ENCODE results near the gene VSTM4.

VSTM4 gene

DNA sequence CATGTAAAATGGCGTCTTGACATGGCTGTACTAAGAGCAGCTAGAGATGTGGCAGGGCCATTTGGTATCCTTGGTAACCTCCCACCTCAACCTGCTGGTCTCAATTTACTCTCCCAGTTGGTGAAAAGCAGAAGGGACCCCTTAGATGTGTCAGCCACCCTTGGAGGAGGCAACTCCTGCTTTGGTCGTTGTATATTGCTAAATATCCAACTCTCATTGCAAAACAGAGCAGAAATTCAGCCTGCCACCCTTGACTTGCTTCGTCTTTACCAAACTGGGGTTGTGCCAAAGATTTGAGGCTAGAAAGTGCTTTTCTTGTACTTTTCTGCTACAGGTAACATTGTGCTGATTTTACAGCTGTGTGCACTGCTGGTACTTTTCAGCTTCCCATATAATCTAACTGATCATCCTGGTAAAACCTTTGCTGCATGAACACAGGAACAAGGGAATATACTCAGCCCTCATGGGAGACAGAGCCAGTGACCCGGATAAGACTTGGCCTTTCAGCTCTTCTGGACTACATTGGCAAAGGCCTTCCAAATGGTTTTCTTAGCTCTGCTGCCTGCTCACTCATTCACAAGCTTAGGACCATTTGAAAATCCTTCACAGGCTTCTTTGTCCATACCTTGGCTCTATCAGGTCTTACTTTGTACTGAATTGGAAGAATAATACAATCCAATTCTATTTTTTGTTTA, 2.2 kb upstream of the VSTM4 start:
- DNase-seq (ENCODE audit: low read depth in 4 of 4, low spot score in 1 of 4), result no peak

DNA sequence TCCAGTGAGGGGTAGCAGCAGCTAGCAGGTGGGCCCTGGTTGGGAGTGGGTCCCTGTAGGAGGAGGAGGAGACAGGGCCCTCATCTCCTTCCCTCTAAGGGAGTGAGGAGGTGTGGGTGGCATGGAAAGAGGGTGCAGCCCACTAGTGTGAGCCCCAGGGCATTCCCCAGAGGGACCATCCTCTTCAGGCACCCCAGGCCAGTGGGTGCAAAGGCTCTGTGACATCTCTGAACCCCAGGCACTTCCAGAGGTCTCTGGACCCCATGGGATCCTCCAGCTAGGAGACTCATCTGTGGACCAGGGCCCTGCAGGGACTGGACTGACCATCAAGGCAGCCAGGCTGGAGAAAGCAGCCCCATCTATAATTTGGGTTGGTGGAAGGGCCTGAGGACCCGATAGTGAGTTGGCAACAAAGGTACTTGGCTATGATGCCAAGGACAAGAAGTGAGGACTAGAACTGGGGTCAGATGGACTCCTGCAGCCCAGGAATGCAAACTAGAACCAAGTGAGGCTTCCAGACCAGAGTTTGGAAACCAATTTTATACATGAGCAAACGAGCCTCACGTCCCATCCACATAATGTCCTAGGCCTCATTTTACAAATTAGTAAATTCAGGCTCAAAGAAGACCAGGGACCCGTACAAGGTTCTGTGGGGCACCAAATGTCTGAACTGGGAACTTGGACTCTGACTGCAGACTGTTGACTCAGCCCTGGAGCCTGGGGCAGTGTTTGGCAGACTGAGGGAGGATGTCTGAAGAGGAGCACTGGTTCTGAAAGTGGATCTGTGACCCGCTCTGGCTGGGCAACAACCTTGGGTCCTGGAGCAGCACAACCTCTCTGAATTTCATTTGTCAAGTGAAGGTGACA, 1.4 kb upstream of the VSTM4 start:
- no peak for DNase-seq (ENCODE audit: low read depth in 4 of 4, low spot score in 1 of 4)

DNA sequence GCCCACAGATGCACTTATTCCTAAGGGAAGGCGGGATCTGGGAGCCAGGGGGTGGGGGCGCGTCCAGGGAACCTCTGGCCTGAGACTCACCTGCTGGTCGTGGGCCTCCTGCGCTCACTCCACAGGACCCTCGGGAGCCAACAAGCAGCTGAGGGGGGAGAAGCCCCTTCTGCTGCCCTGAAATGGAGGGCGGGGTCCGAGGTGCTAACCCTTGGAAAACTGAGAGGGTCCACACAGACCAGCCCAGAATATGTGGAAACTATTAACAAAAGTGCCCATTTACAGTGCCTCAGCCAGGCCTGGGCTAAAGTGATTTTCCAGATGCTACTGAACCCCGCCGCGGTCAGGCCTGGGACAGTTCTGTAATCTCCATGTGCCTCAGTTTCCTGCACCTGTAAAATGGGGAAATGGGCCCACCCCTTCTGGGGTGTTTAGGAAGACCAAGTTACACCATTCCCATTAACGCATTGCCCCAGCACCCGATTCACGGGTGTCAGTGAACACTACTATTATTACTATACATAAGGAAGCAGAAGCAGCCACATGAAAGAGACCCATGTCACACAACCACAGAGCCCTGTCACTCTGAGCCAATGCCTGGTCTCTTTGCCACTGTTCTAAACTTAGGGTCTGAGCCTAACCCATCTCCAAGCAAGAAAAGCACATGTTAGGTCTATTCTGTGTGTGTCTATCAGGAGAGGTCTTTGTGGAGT, 630 bp upstream of the VSTM4 start:
- DNase-seq (ENCODE audit: low read depth in 4 of 4, low spot score in 1 of 4), result no peak

DNA sequence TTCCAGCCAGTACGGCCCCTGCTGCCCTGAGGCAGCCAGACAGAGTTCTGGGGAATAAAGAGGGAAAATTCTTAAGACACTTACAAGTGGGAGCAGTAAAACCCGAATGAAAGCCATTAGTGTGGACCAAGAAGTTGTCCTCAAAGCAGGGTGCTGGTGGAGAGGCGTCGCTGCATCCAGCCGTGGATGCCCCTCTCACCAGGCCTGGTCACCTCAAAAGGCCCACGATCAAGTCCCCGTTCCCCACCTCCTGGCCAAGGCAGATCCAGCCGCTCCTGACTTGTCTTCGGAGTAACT, 656 bp downstream of the VSTM4 start:
- DNase-seq (ENCODE audit: low read depth in 4 of 4, low spot score in 1 of 4), result no peak

DNA sequence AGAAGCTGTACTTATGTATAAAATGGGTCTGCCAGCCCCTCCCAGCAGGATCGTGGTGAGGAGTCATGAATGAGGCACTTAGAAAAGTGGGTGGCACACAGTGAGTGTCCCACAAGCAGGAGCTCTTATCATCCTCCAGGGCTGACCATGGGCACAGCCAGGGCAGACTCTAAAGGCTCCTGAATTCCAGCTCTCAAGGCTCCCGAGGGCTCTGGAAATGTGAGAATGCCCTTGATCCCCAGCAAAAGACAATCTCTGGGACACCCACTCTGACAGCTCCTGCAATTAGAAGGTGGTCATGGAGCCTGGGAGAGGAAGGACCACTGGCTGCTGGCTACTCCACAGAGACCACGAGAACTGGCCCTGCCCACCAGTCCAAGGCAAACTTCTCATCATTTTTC, 1.6 kb downstream of the VSTM4 start:
- DNase-seq (ENCODE audit: low read depth in 4 of 4, low spot score in 1 of 4), result no peak

DNA sequence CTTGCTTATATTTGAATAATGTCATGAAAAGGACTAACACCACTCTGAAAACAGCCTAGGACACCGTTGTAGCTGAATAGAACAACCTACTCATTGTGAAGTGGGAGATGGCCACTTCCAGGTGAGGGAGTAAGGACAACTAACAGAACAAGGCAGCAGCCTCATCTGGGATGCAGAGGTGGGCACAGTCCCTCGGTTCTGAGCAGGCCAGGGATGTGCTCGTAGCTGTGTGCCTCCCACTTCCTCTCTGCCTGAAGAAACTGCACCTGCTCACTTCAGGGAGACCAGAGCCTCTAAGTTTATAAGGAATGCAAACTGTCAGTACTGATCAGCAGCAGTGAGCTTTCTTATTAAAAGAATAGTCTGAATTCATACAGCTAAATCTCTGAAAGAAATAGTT, 2.5 kb downstream of the VSTM4 start:
- DNase-seq (ENCODE audit: low read depth in 4 of 4, low spot score in 1 of 4), result no peak

DNA sequence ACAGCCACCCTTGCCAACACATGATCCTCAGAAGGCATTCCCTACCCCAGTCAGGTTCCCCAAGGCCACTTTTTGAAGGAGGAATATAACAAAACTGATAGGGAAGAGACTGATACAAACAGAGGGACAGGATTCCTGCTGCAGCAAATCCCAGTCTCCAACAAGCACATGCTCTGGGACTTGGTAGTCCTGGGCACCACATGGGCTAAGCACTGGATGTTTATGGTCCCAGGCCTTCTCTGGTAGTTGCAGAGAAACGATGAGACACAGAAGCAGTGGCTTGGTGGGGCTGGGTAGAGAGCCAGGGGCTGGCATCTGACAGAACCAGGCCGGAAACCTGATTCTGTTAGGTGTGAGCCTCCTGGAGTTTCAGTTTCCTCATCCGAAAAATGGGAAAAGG, 3.2 kb downstream of the VSTM4 start:
- DNase-seq (ENCODE audit: low read depth in 4 of 4, low spot score in 1 of 4), result no peak

DNA sequence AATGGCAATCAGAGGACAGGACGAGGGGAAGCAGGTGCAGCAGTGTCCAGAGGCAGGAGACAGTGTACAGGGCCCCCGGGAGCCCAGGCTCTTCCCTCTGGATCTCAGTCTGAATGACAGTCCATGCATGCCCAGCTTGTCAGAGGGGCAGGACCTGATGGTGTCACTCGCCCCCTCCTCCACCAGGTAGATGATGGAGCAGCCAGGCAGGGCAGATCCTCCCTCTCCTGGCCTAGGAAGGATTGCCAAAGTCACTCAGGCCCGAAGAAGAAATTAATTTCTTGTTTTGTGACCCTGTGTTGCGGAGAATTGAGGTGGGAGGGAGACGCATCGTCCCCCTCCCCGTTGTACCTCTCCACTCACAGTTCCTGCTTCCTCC, 4.0 kb downstream of the VSTM4 start:
- DNase-seq (ENCODE audit: low read depth in 4 of 4, low spot score in 1 of 4), result no peak

DNA sequence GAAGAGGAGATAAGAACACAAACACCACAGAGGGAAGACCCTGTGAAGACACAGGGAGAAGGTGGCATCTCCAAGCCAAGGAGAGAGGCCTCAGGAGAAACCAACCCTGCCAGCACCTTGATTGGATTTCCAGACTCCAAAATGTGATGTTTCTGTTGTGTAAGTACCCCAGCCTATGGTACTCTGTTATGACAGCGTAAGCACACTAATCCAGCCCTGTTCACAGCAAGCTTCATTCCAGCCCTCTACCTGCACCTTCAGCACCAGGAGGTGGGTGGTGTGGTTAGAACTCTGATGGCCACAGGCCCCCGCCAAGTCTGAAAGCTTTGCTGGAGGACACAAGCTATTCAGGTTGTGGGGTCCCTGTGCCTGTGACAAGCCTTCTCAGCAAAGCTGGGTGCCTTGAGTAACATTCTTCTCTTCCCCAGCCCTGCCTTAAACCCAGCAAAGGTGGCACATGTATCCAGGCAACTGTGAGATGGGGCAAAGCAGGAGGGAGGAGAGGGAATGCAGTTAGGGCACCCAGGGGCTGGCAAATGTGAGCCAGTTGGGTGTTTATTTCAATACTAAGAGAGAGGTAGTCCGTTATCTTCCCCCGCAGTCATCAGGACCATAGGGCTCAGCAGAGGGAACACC, 4.5 kb downstream of the VSTM4 start:
- no peak for DNase-seq (ENCODE audit: low read depth in 4 of 4, low spot score in 1 of 4)

DNA sequence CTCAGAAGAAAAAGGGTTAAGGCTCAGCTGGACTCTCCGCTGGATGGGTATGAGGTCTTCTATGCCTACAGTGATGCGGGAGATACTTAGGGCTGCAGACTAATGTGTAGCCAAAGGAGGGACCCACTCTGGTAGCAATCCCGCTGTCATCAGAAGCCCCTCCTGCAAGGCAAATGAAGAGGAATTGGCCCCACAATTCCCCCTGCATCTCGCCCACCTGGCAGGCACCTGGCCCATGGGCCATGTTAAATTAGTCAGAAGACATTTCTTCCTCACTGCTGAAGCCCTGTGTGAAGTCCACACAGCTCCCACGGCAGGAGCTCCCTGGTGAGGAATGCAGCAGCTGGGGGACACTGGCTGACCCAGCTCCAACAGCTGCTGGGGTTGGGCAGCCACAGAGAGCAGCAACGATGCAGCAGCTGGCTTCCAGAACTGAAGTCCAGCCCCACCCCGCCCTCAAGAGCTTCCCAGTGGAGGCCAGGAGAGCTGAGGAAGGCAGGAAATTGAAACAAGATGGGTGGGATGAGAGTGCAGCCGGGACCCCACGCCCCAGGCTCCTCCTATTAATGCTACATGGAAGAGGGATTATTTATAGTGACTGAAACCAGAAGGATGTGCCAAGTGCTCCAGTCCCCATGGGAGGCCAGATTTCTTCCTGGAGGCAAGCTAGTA, 5.5 kb downstream of the VSTM4 start:
- DNase-seq (ENCODE audit: low read depth in 4 of 4, low spot score in 1 of 4), result no peak

DNA sequence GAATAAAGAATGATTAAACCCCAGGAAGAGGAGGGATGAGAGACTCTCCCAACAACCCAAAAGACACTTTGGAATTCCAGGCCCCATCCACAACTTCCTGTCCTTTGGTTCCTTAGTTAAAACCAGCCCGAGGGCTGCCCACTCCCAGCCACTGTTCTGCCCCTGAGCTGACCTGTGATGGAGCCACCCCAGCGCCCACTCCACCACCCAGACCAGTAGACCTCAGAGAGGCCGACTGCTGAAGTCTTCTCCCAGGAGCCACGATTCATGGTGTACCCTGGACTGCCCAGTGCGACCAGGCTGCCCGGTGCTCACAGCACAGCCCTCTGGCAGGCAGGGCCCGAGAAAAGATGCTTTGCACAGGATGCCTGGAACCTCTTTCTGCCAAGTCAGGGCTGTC, 6.7 kb downstream of the VSTM4 start:
- no peak for DNase-seq (ENCODE audit: low read depth in 4 of 4, low spot score in 1 of 4)

DNA sequence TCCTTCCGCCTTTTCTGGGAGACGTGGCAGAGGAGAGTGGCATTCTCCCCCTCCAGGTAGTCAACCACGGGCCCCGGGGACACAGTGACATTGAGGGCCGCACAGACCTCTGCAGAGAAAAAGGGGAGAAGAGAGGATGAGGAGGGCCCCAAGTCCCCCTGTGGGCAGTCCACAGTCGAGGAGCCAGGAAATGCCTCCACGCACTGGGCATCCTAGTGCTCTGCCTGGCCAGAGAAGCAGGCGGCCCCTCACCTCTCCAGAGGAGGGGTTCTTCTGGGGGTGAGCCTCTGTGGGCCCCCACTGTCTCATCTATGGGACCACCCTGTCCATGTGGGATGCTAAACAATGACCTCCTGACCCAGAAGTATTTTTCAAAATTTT, 7.4 kb downstream of the VSTM4 start:
- DNase-seq (ENCODE audit: low read depth in 4 of 4, low spot score in 1 of 4), result no peak

DNA sequence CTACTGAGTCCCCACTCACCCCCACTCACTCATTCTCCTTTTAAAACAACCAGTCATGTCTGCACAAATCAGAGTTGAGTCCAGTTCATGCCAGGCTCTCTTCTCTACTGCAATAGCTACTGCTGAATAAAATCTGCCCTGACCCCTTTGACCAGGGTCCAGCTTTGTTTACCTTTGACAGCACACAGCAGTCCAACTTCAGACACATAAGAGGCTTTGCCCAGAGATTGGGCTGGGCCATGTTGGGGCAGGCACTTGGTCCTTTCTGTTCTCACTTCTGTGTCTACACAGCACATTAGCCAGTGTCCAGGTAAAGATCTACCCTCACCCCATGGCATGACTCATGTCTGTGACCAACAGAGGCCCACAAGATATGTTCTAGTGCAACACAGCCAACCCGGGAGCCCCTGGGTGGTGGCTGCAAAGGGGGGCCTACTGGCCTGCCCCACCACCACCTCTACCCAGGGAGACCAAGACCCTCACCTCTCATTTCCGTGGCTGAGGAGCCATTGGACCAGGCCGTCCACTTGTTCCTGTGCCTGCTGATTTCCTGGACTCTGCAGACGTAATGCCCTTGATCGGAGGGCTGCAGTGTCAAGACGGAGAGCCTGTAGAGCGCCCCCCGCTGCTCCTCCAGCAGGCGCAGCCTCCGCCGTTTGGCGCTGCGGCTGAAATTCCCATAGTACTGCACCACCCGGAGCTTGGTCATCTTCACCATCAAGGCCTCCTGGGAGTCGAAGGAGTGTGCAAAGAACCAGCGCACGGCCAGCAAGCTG, 8.0 kb downstream of the VSTM4 start:
- DNase-seq (ENCODE audit: low read depth in 4 of 4, low spot score in 1 of 4), result no peak

DNA sequence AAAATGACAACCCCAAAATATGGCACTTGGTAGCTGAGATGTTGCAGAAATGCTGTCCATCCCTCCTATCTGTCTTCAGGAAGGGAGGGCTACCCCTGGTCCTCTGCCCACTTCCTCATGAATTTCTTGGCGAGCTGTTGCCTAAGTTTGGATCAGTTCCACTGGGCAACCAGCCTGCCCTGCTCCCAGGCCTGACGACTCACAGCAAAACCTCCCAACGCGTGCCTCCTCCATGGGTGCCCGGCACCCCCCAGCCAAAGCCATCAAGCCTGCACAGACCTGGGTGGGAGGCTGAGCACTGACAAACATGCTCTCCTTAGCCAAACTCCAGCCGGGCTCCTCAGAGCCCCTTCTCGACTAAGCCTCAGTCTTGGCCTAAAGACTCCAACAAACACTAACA, 8.9 kb downstream of the VSTM4 start:
- no peak for DNase-seq (ENCODE audit: low read depth in 4 of 4, low spot score in 1 of 4)

DNA sequence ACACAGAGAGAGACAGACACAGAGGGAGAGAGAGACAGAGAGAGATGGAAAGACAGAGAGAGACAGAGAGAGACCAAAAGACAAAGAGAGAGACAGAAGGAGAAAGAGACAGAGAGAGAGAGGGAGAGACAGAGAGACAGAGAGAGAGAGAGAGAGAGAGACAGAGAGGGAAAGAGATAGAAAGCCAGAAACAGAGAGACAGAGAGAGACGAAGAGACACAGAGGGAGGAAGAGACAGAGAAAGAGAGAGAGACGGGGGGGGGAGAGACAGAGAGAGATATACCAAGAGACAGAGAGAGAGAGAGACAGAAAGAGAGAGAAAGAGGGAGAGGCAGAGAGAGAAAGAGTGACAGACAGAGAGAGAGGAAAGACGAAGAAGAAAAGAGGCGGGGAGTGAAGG, 10.2 kb downstream of the VSTM4 start:
- DNase-seq (ENCODE audit: low read depth in 4 of 4, low spot score in 1 of 4), result no peak

DNA sequence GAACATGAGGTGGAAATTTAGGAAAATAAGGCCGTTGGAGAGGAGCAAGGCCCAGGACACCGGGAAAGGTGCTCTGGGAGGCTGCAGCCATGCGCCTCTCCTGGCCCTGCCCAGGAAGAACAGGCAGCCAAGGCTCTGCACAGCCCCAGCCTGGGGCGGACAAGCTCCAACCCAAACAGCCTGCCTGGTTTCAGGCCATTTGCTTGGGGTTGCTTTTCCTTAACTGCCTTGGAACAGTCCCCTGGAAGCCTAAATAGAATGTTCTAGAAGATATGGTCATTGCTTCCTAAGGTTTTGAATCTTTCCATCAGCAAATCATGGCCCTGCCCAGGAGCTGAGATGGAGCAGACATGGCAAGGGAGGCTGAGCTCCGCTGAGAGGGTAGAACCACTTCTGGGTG, 11.0 kb downstream of the VSTM4 start:
- no peak for DNase-seq (ENCODE audit: low read depth in 4 of 4, low spot score in 1 of 4)

DNA sequence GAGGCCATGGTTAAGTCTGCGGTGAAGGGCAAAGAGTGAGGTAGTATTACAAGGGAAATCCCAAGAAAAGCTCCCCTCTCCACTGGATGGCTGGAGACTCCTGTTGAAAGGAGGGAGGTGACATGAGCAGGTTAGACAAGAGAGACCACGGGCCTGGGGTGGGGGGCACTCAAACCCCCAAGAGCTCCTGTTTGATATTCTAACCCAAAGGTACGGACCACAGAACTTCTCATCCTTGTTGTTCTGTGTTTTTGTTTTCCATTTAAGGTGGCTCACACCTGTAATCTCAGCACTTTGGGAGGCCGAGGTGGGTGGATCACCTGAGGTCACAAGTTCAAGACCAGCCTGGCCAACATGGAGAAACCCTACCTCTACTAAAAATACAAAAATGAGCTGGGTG, 11.6 kb downstream of the VSTM4 start:
- no peak for DNase-seq (ENCODE audit: low read depth in 4 of 4, low spot score in 1 of 4)

DNA sequence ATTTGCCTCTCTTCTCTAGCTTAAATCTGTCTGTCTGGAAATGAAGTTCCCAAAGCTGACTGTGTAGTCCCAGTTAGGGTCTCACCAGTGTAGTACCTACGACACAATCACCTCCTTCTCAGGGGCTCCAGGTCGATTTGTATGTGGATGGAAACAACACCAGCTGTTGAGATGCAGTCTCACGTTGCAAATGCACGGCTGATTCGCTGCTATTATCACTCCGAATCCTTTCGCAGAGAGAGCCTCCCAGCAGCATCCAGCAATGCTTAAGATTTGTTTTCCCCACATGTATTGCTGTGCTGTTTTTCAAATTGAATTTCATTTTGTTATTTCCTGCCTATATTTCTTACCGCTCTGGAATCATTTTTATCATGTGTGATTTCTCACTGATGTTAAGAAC, 16.3 kb downstream of the VSTM4 start:
- no peak for DNase-seq (ENCODE audit: low read depth in 4 of 4, low spot score in 1 of 4)

DNA sequence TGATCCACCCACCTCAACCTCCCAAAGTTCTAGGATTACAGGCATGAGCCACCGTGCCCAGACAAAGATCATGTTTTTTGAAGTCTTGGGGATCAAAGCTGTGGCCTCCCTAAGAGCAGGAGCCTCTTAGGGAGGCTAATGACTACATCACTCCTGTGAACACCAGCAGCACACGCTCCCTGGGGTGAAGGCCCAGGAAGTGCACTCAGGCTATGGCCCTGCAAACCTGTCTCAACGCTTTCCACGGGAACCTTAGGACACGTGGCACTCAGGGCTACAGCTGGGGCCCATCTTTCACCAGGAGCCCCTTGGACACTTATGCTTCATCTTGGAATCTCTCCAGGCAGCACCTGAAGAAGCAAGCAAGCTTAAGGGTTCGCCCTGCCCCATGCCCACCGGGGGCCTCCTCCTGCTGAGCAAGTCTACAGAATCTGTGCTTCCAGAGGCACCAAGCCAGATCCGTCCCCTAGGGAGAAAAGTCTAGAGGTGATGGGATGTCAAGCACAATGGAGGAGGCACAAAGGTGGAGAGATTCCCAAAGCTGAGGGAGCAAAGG, 18.4 kb downstream of the VSTM4 start:
- no peak for DNase-seq (ENCODE audit: low read depth in 4 of 4, low spot score in 1 of 4)

DNA sequence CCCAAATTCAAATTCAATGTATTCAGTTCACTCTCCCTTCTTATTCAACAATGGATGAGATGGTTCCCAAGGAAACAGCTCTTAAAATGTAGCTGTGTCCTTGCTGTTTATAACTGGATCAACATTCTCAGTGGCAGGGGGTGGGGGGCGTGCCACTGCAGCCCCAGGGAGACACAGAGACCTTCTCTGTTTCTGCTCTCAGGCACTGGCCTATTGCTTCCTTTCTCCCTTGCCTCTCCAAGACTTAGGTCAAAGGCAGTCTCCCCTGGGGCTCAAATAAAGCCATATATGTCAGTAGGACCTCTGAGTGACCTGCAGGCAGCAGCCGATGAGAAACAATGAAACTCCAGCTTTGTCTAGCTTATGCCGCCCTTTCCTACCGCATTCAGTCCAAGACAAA, 20.7 kb downstream of the VSTM4 start:
- no peak for DNase-seq (ENCODE audit: low read depth in 4 of 4, low spot score in 1 of 4)
